Measurements from ENCODE around the gene ZSCAN10. TPM values are rescaled to one million over a fixed set of nuclear protein-coding genes. Genes with fewer than 3 reads are reported as not detected.

The ZSCAN10 gene
- total RNA-seq, 2 experiments from 2014 or later, result 0.26 TPM; not detected in 1

- no peaks in the 10 kb centered on the region for H3K36me3 Mint-ChIP-seq (ENCODE audit: low read depth)
These were observed 60.2 kb downstream of the ZSCAN10 start for GRCh38 chr16:3038896-3039295.

More at GRCh38 chr16:3038896-3039295, 60.2 kb downstream of the ZSCAN10 start:
- no peak overlapping the region for H3K4me3 Mint-ChIP-seq
- no peak overlapping the region for H3K27ac Mint-ChIP-seq
- peaks cover 9% of the 10 kb centered on the region for H3K4me1 Mint-ChIP-seq (ENCODE audit: low read depth)
- no peak for DNase-seq
- peaks cover 61% of the 10 kb centered on the region for H3K27me3 Mint-ChIP-seq (ENCODE audit: low read depth)
- CTCF ChIA-PET, result interaction anchor here (0.5 to 10.1 kb wide), 5 partner anchors 9 to 149 kb away, joined by 3 to 98 read pairs (median 3); no protein-coding TSS in a partner anchor
- intact Hi-C loops (cut with micrococcal nuclease), result no loop called here
- no peaks in the 10 kb centered on the region for H3K9me3 Mint-ChIP-seq

Other genes starting within 250 kb of the ZSCAN10 start
- gene PRSS22, start 241.1 kb downstream of the ZSCAN10 start, total RNA-seq, result not detected
- 10 to 100 TPM; 12.7 to 15.2 TPM for gene FLYWCH2, start 216.1 kb downstream of the ZSCAN10 start, total RNA-seq
- gene FLYWCH1, start 187.4 kb downstream of the ZSCAN10 start, total RNA-seq, result 10 to 100 TPM; 33.5 to 35.4 TPM
- gene KREMEN2, start 135.0 kb downstream of the ZSCAN10 start, total RNA-seq, result not detected
- 10 to 100 TPM; 25.8 to 28.2 TPM for gene PAQR4, start 129.9 kb downstream of the ZSCAN10 start, total RNA-seq
- 100 to 1,000 TPM; 128 to 136 TPM for gene PKMYT1, start 118.8 kb downstream of the ZSCAN10 start, total RNA-seq
- gene CLDN9, start 86.4 kb downstream of the ZSCAN10 start, total RNA-seq, result not detected
- not detected for gene CLDN6, start 81.1 kb downstream of the ZSCAN10 start, total RNA-seq
- gene TNFRSF12A, start 78.9 kb downstream of the ZSCAN10 start, total RNA-seq, result under 1 TPM; 0.88 to 0.96 TPM
- gene HCFC1R1, start 75.4 kb downstream of the ZSCAN10 start, total RNA-seq, result 10 to 100 TPM; 22.6 to 26.8 TPM
- gene THOC6, start 75.3 kb downstream of the ZSCAN10 start, total RNA-seq, result 10 to 100 TPM; 40.6 to 41.0 TPM
- gene BICDL2, start 62.4 kb downstream of the ZSCAN10 start, total RNA-seq, result not detected
- gene MMP25, start 52.7 kb downstream of the ZSCAN10 start, total RNA-seq, result under 1 TPM; 0.29 to 0.37 TPM
- gene IL32, start 33.7 kb downstream of the ZSCAN10 start, total RNA-seq, result 100 to 1,000 TPM; 964 to 991 TPM
- gene ZNF205, start 13.3 kb upstream of the ZSCAN10 start, total RNA-seq, result under 1 TPM in 1 of 2 experiments, not detected in 1; 0.25 TPM
- 1 to 10 TPM; 6.1 to 6.5 TPM for gene ZNF213, start 35.7 kb upstream of the ZSCAN10 start, total RNA-seq
- gene OR1F1, start 88.9 kb upstream of the ZSCAN10 start, total RNA-seq, result not detected
- 10 to 100 TPM in 1 of 2 experiments, 1 to 10 TPM in 1; 9.7 to 10.1 TPM for gene ZNF200, start 135.9 kb upstream of the ZSCAN10 start, total RNA-seq
- gene MEFV, start 157.3 kb upstream of the ZSCAN10 start, total RNA-seq, result under 1 TPM; 0.07 TPM
- gene ZNF263, start 184.2 kb upstream of the ZSCAN10 start, total RNA-seq, result 10 to 100 TPM in 1 of 2 experiments, 1 to 10 TPM in 1; 9.1 to 12.2 TPM
- gene TIGD7, start 206.1 kb upstream of the ZSCAN10 start, total RNA-seq, result 1 to 10 TPM; 3.8 to 4.1 TPM
- 10 to 100 TPM; 10.5 to 12.4 TPM for gene ZNF75A, start 206.2 kb upstream of the ZSCAN10 start, total RNA-seq